ENCODE data around the gene DEPDC1.

The DEPDC1 gene, protein sequence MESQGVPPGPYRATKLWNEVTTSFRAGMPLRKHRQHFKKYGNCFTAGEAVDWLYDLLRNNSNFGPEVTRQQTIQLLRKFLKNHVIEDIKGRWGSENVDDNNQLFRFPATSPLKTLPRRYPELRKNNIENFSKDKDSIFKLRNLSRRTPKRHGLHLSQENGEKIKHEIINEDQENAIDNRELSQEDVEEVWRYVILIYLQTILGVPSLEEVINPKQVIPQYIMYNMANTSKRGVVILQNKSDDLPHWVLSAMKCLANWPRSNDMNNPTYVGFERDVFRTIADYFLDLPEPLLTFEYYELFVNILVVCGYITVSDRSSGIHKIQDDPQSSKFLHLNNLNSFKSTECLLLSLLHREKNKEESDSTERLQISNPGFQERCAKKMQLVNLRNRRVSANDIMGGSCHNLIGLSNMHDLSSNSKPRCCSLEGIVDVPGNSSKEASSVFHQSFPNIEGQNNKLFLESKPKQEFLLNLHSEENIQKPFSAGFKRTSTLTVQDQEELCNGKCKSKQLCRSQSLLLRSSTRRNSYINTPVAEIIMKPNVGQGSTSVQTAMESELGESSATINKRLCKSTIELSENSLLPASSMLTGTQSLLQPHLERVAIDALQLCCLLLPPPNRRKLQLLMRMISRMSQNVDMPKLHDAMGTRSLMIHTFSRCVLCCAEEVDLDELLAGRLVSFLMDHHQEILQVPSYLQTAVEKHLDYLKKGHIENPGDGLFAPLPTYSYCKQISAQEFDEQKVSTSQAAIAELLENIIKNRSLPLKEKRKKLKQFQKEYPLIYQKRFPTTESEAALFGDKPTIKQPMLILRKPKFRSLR

GRCh38 chr1:68496680-68497357 lies at the start of gene DEPDC1:
Gene DEPDC1, minus strand, starts transcription at chr1:68497082. Its CDS starts 83 bp downstream, at chr1:68496999.
- H3K4me1 Mint-ChIP-seq (ENCODE audit: low read depth), result peaks cover 38% of the 10 kb centered on the region
- DNase-seq (ENCODE audit: low spot score), result peak; percentile 91
- H3K36me3 Mint-ChIP-seq (ENCODE audit: low read depth), result peaks cover 18% of the 10 kb centered on the region
- H3K4me3 Mint-ChIP-seq, result peak within 1 kb of the TSS; percentile 96
- peaks cover 30% of the 10 kb centered on the region for H3K27me3 Mint-ChIP-seq (ENCODE audit: low read depth)
- peak within 1 kb of the TSS; percentile 91 for H3K27ac Mint-ChIP-seq
- no peaks in the 10 kb centered on the region for H3K9me3 Mint-ChIP-seq

DNA sequence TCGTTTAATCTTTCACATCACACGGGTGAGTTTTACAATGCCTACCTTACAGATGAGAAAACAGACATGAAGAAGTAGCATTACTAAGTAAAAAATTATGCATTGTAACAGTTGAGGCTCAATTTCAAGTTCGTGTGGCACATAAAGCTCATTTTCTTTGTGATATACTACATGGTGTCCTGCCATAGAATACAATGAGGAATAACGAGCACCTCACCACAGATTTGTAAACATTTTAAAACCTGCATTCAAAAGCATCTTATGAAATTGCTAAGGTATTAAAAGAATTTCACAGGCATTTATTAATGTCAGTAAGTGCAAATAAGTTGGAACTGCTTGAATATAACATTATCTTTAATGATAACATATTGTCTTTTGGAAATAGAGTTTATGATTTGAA lies 47.8 kb upstream of the DEPDC1 start:
- no peaks in the 10 kb centered on the region for H3K27me3 Mint-ChIP-seq (ENCODE audit: low read depth)
- no peak overlapping the region for H3K4me3 Mint-ChIP-seq
- no peak for DNase-seq (ENCODE audit: low spot score)
- H3K36me3 Mint-ChIP-seq (ENCODE audit: low read depth), result no peaks in the 10 kb centered on the region
- no peaks in the 10 kb centered on the region for H3K4me1 Mint-ChIP-seq (ENCODE audit: low read depth)
- no peak overlapping the region for H3K27ac Mint-ChIP-seq
- H3K9me3 Mint-ChIP-seq, result peaks cover 2% of the 10 kb centered on the region

GRCh38 chr1:68542586-68542985 lies 45.7 kb upstream of the DEPDC1 start:
- Mint-ChIP-seq H3K4me1 (ENCODE audit: low read depth) (no peaks in the 10 kb centered on the region), H3K4me3 (no peak overlapping the region), H3K27me3 (ENCODE audit: low read depth) (no peaks in the 10 kb centered on the region), H3K9me3 (no peaks in the 10 kb centered on the region), H3K36me3 (ENCODE audit: low read depth) (no peaks in the 10 kb centered on the region), H3K27ac (no peak overlapping the region)
- DNase-seq (ENCODE audit: low spot score), result no peak

- DNase-seq (ENCODE audit: low spot score), result no peak
- Mint-ChIP-seq H3K36me3 (ENCODE audit: low read depth) (no peaks in the 10 kb centered on the region), H3K4me3 (no peak overlapping the region), H3K27ac (no peak overlapping the region), H3K4me1 (ENCODE audit: low read depth) (no peaks in the 10 kb centered on the region), H3K27me3 (ENCODE audit: low read depth) (no peaks in the 10 kb centered on the region), H3K9me3 (no peaks in the 10 kb centered on the region)
These were observed 42.1 kb upstream of the DEPDC1 start for GRCh38 chr1:68538941-68539340.

GRCh38 chr1:68528243-68528642 lies 31.4 kb upstream of the DEPDC1 start:
- Mint-ChIP-seq H3K9me3 (no peaks in the 10 kb centered on the region), H3K27me3 (ENCODE audit: low read depth) (no peaks in the 10 kb centered on the region), H3K4me1 (ENCODE audit: low read depth) (no peaks in the 10 kb centered on the region), H3K27ac (no peak overlapping the region), H3K36me3 (ENCODE audit: low read depth) (no peaks in the 10 kb centered on the region), H3K4me3 (no peak overlapping the region)
- no peak for DNase-seq (ENCODE audit: low spot score)

DNA sequence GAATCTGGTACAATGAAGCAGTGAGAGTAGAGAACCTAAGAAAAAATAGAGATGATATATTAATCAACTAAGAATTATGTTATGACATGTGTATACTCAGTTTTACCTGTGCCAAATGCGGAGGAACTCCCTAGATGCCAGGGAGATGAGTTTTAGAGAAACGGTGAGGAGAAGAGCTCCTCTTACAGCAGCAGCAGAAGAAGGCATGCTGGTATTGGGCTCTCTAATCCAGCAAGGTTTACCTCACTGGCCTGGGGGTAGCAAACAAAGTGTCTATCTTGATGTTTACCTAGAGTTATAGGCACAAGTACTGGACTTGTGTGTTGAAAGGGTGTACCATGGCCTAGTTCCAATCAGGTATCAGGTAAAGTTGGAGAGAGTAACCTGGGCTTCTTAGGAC lies 28.9 kb upstream of the DEPDC1 start:
- Mint-ChIP-seq H3K4me3 (no peak overlapping the region), H3K27me3 (ENCODE audit: low read depth) (no peaks in the 10 kb centered on the region), H3K27ac (no peak overlapping the region), H3K36me3 (ENCODE audit: low read depth) (no peaks in the 10 kb centered on the region), H3K9me3 (no peaks in the 10 kb centered on the region), H3K4me1 (ENCODE audit: low read depth) (no peaks in the 10 kb centered on the region)
- no peak for DNase-seq (ENCODE audit: low spot score)

GRCh38 chr1:68521286-68521685 lies 24.4 kb upstream of the DEPDC1 start:
- Mint-ChIP-seq H3K4me1 (ENCODE audit: low read depth) (no peaks in the 10 kb centered on the region), H3K4me3 (no peak overlapping the region), H3K36me3 (ENCODE audit: low read depth) (no peaks in the 10 kb centered on the region), H3K27ac (no peak overlapping the region), H3K27me3 (ENCODE audit: low read depth) (no peaks in the 10 kb centered on the region), H3K9me3 (no peaks in the 10 kb centered on the region)
- DNase-seq (ENCODE audit: low spot score), result no peak

- H3K4me1 Mint-ChIP-seq (ENCODE audit: low read depth), result no peaks in the 10 kb centered on the region
- no peaks in the 10 kb centered on the region for H3K27me3 Mint-ChIP-seq (ENCODE audit: low read depth)
- H3K4me3 Mint-ChIP-seq, result no peak overlapping the region
- no peaks in the 10 kb centered on the region for H3K9me3 Mint-ChIP-seq
- H3K36me3 Mint-ChIP-seq (ENCODE audit: low read depth), result no peaks in the 10 kb centered on the region
- H3K27ac Mint-ChIP-seq, result no peak overlapping the region
- DNase-seq (ENCODE audit: low spot score), result no peak
These were observed 19.2 kb upstream of the DEPDC1 start for GRCh38 chr1:68516066-68516465.

GRCh38 chr1:68511254-68511653 lies 14.4 kb upstream of the DEPDC1 start:
- H3K27ac Mint-ChIP-seq, result no peak overlapping the region
- H3K9me3 Mint-ChIP-seq, result no peaks in the 10 kb centered on the region
- H3K27me3 Mint-ChIP-seq (ENCODE audit: low read depth), result no peaks in the 10 kb centered on the region
- H3K36me3 Mint-ChIP-seq (ENCODE audit: low read depth), result no peaks in the 10 kb centered on the region
- no peak overlapping the region for H3K4me3 Mint-ChIP-seq
- DNase-seq (ENCODE audit: low spot score), result no peak
- H3K4me1 Mint-ChIP-seq (ENCODE audit: low read depth), result no peaks in the 10 kb centered on the region

- peaks cover 4% of the 10 kb centered on the region for H3K4me1 Mint-ChIP-seq (ENCODE audit: low read depth)
- H3K36me3 Mint-ChIP-seq (ENCODE audit: low read depth), result no peaks in the 10 kb centered on the region
- H3K27ac Mint-ChIP-seq, result no peak overlapping the region
- peaks cover 10% of the 10 kb centered on the region for H3K9me3 Mint-ChIP-seq
- DNase-seq (ENCODE audit: low spot score), result no peak
- peaks cover 12% of the 10 kb centered on the region for H3K27me3 Mint-ChIP-seq (ENCODE audit: low read depth)
- H3K4me3 Mint-ChIP-seq, result no peak overlapping the region
These were observed 9.5 kb upstream of the DEPDC1 start for GRCh38 chr1:68506386-68506785.

DNA sequence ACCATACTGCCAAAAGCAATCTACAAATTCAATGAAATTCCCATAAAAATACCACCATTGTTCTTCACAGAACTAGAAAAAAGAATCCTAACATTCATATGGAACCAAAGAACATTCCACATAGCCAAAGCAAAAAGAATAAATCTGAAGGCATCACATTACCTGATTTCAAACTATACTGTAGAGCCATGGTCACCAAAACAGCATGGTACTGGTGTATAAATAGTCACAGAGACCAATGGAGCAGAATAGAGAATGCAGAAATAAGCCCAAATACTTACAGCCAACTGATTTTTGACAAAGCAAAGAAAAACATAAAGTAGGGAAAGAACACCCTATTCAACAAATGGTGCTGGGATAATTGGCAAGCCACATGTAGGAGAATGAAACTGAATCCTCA lies 6.2 kb upstream of the DEPDC1 start:
- Mint-ChIP-seq H3K27ac (no peak overlapping the region), H3K4me3 (no peak overlapping the region), H3K4me1 (ENCODE audit: low read depth) (peaks cover 5% of the 10 kb centered on the region), H3K27me3 (ENCODE audit: low read depth) (peaks cover 32% of the 10 kb centered on the region), H3K9me3 (peaks cover 10% of the 10 kb centered on the region), H3K36me3 (ENCODE audit: low read depth) (no peaks in the 10 kb centered on the region)
- DNase-seq (ENCODE audit: low spot score), result no peak

DNA sequence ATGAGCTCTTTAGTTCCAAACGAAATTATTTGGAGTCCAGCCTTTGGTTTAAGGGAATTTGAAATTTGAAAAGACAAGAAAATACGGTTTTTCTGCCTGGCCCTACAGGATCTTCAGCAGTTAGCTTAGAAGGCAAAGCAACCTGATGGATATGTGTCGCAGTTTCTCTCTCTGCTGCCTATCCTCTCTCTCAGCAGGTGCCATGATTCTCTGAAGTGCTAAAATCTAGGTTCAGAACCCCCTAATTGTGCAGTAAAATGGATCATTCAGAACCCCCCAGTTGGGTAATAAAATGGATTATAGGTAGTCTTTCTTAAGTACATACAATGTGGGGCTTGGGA lies 446 bp upstream of the DEPDC1 start:
- peak overlapping the region; percentile 96 for H3K4me3 Mint-ChIP-seq
- H3K27ac Mint-ChIP-seq, result peak overlapping the region; percentile 91
- peaks cover 15% of the 10 kb centered on the region for H3K36me3 Mint-ChIP-seq (ENCODE audit: low read depth)
- H3K27me3 Mint-ChIP-seq (ENCODE audit: low read depth), result peaks cover 31% of the 10 kb centered on the region
- DNase-seq (ENCODE audit: low spot score), result no peak
- H3K9me3 Mint-ChIP-seq, result no peaks in the 10 kb centered on the region
- peaks cover 36% of the 10 kb centered on the region for H3K4me1 Mint-ChIP-seq (ENCODE audit: low read depth)

DNA sequence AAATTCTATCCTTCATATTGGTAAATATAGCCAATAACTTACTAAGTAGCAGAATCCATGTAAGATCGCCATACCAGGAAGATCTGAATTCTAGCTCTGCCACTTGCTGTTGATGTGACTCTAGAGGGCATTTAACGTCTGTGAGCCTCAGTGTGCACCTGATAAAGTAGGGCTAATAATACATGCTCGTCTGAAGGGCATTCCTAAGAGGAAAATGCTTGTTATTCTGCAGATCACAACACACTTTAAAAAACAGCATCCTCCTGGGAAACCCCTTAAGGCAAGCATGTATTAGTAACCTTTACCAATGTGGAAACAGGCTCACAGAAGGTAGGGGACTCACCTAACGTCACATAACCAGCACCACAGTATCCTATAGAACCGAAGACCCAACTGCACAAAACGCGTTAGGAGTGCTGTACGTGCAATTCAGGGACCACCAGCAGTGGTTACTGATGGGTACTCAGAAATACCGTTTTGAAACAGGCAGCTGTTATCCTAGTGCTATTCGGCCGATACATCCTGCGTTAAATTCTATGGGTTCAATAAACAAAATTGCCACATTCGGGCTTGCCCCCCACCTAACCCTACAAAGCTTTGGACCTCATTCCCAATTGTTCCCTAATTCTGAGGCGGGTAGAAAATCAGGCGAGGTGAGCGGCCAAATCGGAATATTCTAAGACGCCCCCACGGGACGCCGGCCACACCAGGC lies 758 bp downstream of the DEPDC1 start:
- H3K4me1 Mint-ChIP-seq (ENCODE audit: low read depth), result peaks cover 36% of the 10 kb centered on the region
- H3K27me3 Mint-ChIP-seq (ENCODE audit: low read depth), result peaks cover 25% of the 10 kb centered on the region
- H3K4me3 Mint-ChIP-seq, result peak overlapping the region; percentile 96
- peak overlapping the region; percentile 91 for H3K27ac Mint-ChIP-seq
- peak; percentile 23 for DNase-seq (ENCODE audit: low spot score)
- H3K36me3 Mint-ChIP-seq (ENCODE audit: low read depth), result peaks cover 21% of the 10 kb centered on the region
- H3K9me3 Mint-ChIP-seq, result no peaks in the 10 kb centered on the region

All from T-helper 2 cell treated with Interferon-gamma antibody and Interleukin-4, amounts not matched to agents 5 μg/mL and 100 μg/mL, for 36 hours (primary cell).